GM23338 (cell line): ENCODE measurements around the gene PPARD. TPM values are rescaled to one million over a fixed set of nuclear protein-coding genes. Genes with fewer than 3 reads are reported as not detected.

ENCODE experiments used
- CREB1 ChIP-seq: fragments of 250-450 bp; sonication (Bioruptor Pico); IDR thresholded peaks from 2 replicates; pipeline ENCODE4 v1.5.0; 2020; ENCODE audit warnings: low read depth, mild to moderate bottlenecking, moderate library complexity
- CTCF ChIP-seq, 2 experiments: fragments of 200-600 bp in 1 of 2; sonication (generic) in 1 of 2; conservative IDR thresholded peaks; 2 replicates each; pipeline versions ENCODE4 v1.5.1 to v1.6.1; 2016 to 2017; ENCODE audit warnings: antibody characterized with exemption in 2 of 2, low read depth in 2 of 2, mild to moderate bottlenecking in 2 of 2, moderate library complexity in 1 of 2
- ETS1 ChIP-seq: IDR thresholded peaks from 2 replicates; pipeline ENCODE4 v1.6.1; 2016; ENCODE audit warnings: antibody characterized with exemption
- EZH2 ChIP-seq: fragments of 200-600 bp; sonication (generic); IDR thresholded peaks from one replicate; pipeline ENCODE4 v1.8.0; 2017; ENCODE audit warnings: antibody characterized with exemption, mild to moderate bottlenecking, low read depth; ENCODE audit not compliant: unreplicated experiment
- EZH2phosphoT487 ChIP-seq: fragments of 200-600 bp; sonication (generic); IDR thresholded peaks from one replicate; pipeline ENCODE4 v1.8.1; 2018; ENCODE audit warnings: antibody characterized with exemption; ENCODE audit not compliant: unreplicated experiment
- JUNB ChIP-seq: IDR thresholded peaks from one replicate; pipeline ENCODE4 v1.6.1; 2016; ENCODE audit warnings: antibody characterized with exemption; ENCODE audit not compliant: unreplicated experiment
- NANOG ChIP-seq: IDR thresholded peaks from 2 replicates; pipeline ENCODE4 v1.6.1; 2016; ENCODE audit warnings: antibody characterized with exemption, borderline replicate concordance
- REST ChIP-seq: IDR thresholded peaks from one replicate; pipeline ENCODE4 v1.6.1; 2018; ENCODE audit warnings: antibody characterized with exemption; ENCODE audit not compliant: unreplicated experiment
- STAT1 ChIP-seq: IDR thresholded peaks from one replicate; pipeline ENCODE4 v1.6.1; 2016; ENCODE audit warnings: antibody characterized with exemption; ENCODE audit not compliant: unreplicated experiment
- ZNF114 ChIP-seq: fragments of 250-450 bp; sonication (Bioruptor Pico); IDR thresholded peaks from 2 replicates; pipeline ENCODE4 v1.5.0; 2020; ENCODE audit warnings: mild to moderate bottlenecking, moderate library complexity
- ZNF331 ChIP-seq: fragments of 250-450 bp; sonication (Bioruptor Pico); IDR thresholded peaks from 2 replicates; pipeline ENCODE4 v1.5.0; 2020; ENCODE audit warnings: low read depth, mild to moderate bottlenecking, moderate library complexity
- polyA plus RNA-seq: library from polyadenylated mRNA; unstranded; fragments of >200 nt; fragmentation: Nextera tagmentation; extraction: Ambion mirVana; gene quantifications from 2 replicates; pipeline ENCODE4 v1.2.1, GENCODE V29; 2016
- total RNA-seq: library from RNA; depleted of rRNA; stranded (reverse); fragments of >200 nt; shearing (Covaris generic); gene quantifications from 2 replicates; pipeline ENCODE4 v1.2.3, GENCODE V29; 2014

PPARD gene
- total and polyA plus RNA-seq, 2 experiments from 2014 or later = 5.1 to 9.7 TPM

GRCh38 chr6:35392111-35392702 is 49.8 kb downstream of the PPARD start (continued):
- TF ChIP-seq JUNB (no peak), REST (no peak), EZH2 (no peak), ETS1 (no peak), ZNF114 (CRISPR knock-in tag) (no peak), STAT1 (no peak), EZH2phosphoT487 (no peak), CTCF (conservative IDR thresholded peaks at IDR 0.05; ENCODE audit: low read depth in 2 of 2) (no peak), ZNF331 (CRISPR knock-in tag) (no peak), CREB1 (CRISPR knock-in tag) (no peak), NANOG (no peak)
